Thyroid gland (tissue), 4 donors: ENCODE data around the gene ARHGEF10L. TPM values are rescaled to one million over a fixed set of nuclear protein-coding genes. Genes with fewer than 3 reads are reported as not detected.

Experiments used
- DNase-seq, 2 donors: peaks; one replicate each; pipeline ENCODE4 v3.0.0-alpha.2; 2019
- H3K27ac ChIP-seq, 3 donors: fragments of 200-600 bp; sonication (generic); 1 replicate in 2 of 3; 2 replicates in 1 of 3; pipeline ENCODE4 v1.5.1; 2016 to 2019; ENCODE audit warnings: mild to moderate bottlenecking in 1 of 3, moderate library complexity in 1 of 3
- H3K27me3 ChIP-seq: fragments of 200-600 bp; sonication (generic); one replicate; pipeline ENCODE4 v1.5.1; 2019
- H3K36me3 ChIP-seq, 2 donors: fragments of 200-600 bp; sonication (generic); one replicate each; pipeline ENCODE4 v1.5.1; 2016 to 2019
- H3K4me1 ChIP-seq, 2 donors: fragments of 200-600 bp; sonication (generic); one replicate each; pipeline ENCODE4 v1.5.1; 2017 to 2019
- H3K4me3 ChIP-seq, 3 donors: fragments of 200-600 bp; sonication (generic); replicated peaks in 1 of 3; 1 replicate in 2 of 3; 2 replicates in 1 of 3; pipeline ENCODE4 v1.5.1; 2016; ENCODE audit warnings: mild to moderate bottlenecking in 1 of 3
- H3K9me3 ChIP-seq: fragments of 200-600 bp; sonication (generic); one replicate; pipeline ENCODE4 v1.5.1; 2017
- POLR2A ChIP-seq, 2 donors: fragments of 450-650 bp; IDR thresholded peaks; one replicate each; pipeline ENCODE4 v1.6.1; 2017; ENCODE audit warnings: antibody characterized with exemption in 2 of 2, mild to moderate bottlenecking in 2 of 2, moderate library complexity in 1 of 2
- WGBS, 2 donors: methylation state at CpG; one replicate each; pipeline ENCODE4 v1.1.5; 2017; 5-methylcytosine and 5-hydroxymethylcytosine counted together
- intact Hi-C: fragments of 100-400 bp; cut with DNase I; formaldehyde crosslinking; loops from one replicate; pipeline ENCODE4 v1.15.1; 2023
- total RNA-seq, 4 donors: library from RNA; depleted of rRNA; stranded (reverse); fragments of >200 nt; gene quantifications; one replicate each; pipeline ENCODE4 v1.2.3, GENCODE V29; 2016
- TF ChIP-seq, protein P1 (sequence below), 6 experiments: fragments of 200-600 bp in 3 of 6; fragments of 450-650 bp in 3 of 6; sonication (generic) in 3 of 6; IDR thresholded peaks; one replicate each; pipeline ENCODE4 v1.5.1; 2016 to 2019; ENCODE audit warnings: antibody characterized with exemption in 6 of 6, mild to moderate bottlenecking in 2 of 6, inconsistent platforms in 1 of 6, moderate library complexity in 1 of 6

ARHGEF10L gene
- total RNA-seq, 4 donors from 2014 or later, result 32.2 to 64.5 (median 51.4) TPM

DNA sequence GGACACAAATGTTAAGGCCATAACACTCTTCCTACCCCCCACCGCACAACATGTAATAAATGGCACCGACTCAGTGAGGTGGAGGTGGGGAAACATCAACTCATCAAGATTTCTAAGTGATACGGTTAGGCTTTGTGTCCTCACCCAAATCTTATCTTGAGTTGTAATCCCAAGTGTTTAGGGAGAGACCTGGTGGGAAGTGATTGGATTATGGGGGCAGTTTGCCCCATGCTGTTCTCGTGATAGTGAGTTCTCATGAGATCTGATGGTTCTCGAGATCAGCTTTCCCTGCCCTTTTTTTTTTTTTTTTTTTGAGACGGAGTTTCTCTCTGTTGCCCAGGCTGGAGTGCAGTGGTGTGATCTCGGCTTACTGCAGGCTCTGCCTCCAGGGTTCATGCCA lies 164.7 kb downstream of the ARHGEF10L start:
- no peak for TF ChIP-seq POLR2A (IDR thresholded peaks at IDR 0.05)
- TF ChIP-seq, protein P1, sequence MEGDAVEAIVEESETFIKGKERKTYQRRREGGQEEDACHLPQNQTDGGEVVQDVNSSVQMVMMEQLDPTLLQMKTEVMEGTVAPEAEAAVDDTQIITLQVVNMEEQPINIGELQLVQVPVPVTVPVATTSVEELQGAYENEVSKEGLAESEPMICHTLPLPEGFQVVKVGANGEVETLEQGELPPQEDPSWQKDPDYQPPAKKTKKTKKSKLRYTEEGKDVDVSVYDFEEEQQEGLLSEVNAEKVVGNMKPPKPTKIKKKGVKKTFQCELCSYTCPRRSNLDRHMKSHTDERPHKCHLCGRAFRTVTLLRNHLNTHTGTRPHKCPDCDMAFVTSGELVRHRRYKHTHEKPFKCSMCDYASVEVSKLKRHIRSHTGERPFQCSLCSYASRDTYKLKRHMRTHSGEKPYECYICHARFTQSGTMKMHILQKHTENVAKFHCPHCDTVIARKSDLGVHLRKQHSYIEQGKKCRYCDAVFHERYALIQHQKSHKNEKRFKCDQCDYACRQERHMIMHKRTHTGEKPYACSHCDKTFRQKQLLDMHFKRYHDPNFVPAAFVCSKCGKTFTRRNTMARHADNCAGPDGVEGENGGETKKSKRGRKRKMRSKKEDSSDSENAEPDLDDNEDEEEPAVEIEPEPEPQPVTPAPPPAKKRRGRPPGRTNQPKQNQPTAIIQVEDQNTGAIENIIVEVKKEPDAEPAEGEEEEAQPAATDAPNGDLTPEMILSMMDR (IDR thresholded peaks at IDR 0.05), result no peak
- no peak for DNase-seq
- Histone ChIP-seq H3K27ac (no peak overlapping the region), H3K4me3 (no peak overlapping the region), H3K27me3 (no peaks in the 10 kb centered on the region), H3K9me3 (no peaks in the 10 kb centered on the region), H3K36me3 (no peaks in the 10 kb centered on the region), H3K4me1 (no peaks in the 10 kb centered on the region)
- intact Hi-C loops, result no loop called here
- 76 to 77% methylated on average over 7 of the region's 7 CpGs for WGBS, 2 donors

DNA sequence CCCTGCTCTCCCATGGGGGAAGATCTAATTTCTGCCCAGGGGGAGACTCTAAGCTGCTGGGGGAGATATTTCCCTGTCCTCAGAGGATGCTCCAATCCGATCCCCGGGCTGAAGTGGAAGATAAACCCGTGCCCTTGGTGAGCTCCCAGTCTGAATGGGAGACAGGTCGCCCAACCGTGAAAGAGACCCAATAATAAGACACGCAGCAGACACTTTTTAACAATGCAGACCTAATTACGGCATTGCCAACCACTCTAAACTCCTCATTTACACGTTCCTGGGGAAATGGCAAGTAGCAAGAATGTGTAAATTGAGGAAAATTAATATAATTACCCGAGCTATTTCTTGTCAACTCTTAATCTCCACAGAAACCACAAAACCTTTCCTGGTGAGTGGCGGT lies 166.9 kb downstream of the ARHGEF10L start:
- H3K9me3 ChIP-seq, result no peaks in the 10 kb centered on the region
- no peaks in the 10 kb centered on the region for H3K36me3 ChIP-seq
- no peak overlapping the region for H3K27ac ChIP-seq
- H3K4me1 ChIP-seq, result no peaks in the 10 kb centered on the region
- WGBS, 2 donors, result 55 to 57% methylated on average over 10 of the region's 10 CpGs
- no peak overlapping the region for H3K4me3 ChIP-seq
- intact Hi-C loops, result no loop called here
- TF ChIP-seq POLR2A (IDR thresholded peaks at IDR 0.05), result no peak
- TF ChIP-seq, protein P1 (IDR thresholded peaks at IDR 0.05), result no peak
- DNase-seq, result no peak
- no peaks in the 10 kb centered on the region for H3K27me3 ChIP-seq

DNA sequence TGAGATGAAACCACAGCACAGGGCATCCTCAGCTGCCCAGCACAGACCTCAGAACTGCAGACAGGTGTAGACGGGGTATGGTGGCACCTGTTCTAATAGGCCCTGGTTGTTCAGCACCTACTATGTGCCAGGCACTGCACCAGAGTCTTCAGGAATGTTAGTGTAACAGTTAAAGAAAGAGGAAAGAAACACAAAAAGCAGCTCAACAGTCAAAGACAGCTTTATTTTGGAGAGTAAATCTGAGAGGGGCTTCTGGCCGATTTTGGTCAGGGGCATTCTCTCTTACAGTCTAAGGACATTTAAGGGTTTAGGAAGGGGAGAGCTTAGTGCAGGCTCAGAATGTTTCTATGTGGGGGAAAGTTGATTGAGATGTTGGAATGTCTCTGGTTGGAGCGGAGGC lies 170.5 kb downstream of the ARHGEF10L start:
- no peak for DNase-seq
- Histone ChIP-seq H3K4me1 (no peaks in the 10 kb centered on the region), H3K27me3 (no peaks in the 10 kb centered on the region), H3K9me3 (no peaks in the 10 kb centered on the region), H3K27ac (no peak overlapping the region), H3K4me3 (no peak overlapping the region), H3K36me3 (no peaks in the 10 kb centered on the region)
- no peak for TF ChIP-seq POLR2A (IDR thresholded peaks at IDR 0.05)
- TF ChIP-seq, protein P1 (IDR thresholded peaks at IDR 0.05), result no peak
- intact Hi-C loops, result no loop called here
- WGBS, 2 donors, result 89 to 92% methylated on average over 3 of the region's 3 CpGs

DNA sequence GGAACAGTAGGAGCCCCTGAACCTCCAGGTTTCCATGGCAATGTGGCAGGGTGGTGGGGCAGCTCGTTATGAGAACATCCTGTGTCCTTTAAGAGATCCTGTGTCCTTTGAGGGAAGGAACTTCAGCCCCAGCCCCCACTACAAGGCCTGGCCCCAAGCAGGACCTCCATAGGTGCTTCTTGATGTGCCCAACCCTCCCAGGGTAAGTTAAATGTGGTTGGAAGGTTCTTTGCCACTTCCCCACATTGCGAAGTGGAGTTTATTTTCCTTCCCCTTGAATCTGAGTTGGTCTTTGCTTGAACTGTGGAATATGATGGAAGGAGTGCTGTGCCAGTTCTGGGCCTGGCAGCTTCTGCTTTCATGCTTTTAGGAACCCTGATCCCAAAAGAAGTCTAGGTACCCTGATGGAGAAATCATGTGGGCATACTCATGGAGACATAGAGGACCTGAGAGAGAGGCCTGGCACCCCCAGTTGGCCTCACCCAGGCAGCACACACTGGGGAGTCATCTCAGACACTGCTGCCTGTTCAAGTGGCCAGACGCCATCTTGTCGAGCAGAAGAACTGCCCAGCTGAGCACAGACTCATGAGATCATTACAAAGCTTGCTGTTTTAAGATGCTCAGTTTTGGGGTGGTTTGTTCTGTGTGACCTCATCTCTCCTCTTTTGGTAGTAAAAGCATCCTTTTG lies 171.5 kb downstream of the ARHGEF10L start:
- intact Hi-C loops, result no loop called here
- H3K9me3 ChIP-seq, result no peaks in the 10 kb centered on the region
- no peak overlapping the region for H3K27ac ChIP-seq
- no peaks in the 10 kb centered on the region for H3K27me3 ChIP-seq
- 69 to 71% methylated on average over 4 of the region's 4 CpGs for WGBS, 2 donors
- no peak for DNase-seq
- TF ChIP-seq, protein P1 (IDR thresholded peaks at IDR 0.05), result no peak
- no peak for TF ChIP-seq POLR2A (IDR thresholded peaks at IDR 0.05)
- no peaks in the 10 kb centered on the region for H3K36me3 ChIP-seq
- H3K4me1 ChIP-seq, result no peaks in the 10 kb centered on the region
- H3K4me3 ChIP-seq, result no peak overlapping the region

DNA sequence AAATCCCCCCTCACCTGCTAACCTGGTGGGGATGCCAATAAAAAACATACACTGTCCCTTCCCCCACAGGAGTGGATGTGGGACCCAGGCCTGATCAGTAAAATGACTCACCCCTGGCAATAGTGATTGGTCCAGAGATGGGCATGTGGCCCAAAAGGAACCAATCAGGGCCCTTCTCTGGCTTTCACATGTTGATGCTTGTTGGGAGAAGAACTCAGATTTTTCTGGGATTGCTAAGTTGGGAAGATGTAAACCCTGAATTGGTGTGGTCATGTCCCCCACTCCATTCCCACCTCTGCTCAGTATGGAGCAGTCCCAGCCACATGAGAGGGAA lies 172.0 kb downstream of the ARHGEF10L start:
- TF ChIP-seq POLR2A (IDR thresholded peaks at IDR 0.05), result no peak
- TF ChIP-seq, protein P1 (IDR thresholded peaks at IDR 0.05), result no peak
- intact Hi-C loops, result no loop called here
- no peaks in the 10 kb centered on the region for H3K36me3 ChIP-seq

More for the DNA sequence above, 172.0 kb downstream of the ARHGEF10L start:
- H3K27me3 ChIP-seq, result no peaks in the 10 kb centered on the region
- H3K4me3 ChIP-seq, result no peak overlapping the region
- no peaks in the 10 kb centered on the region for H3K4me1 ChIP-seq
- no peak overlapping the region for H3K27ac ChIP-seq
- H3K9me3 ChIP-seq, result no peaks in the 10 kb centered on the region
- no peak for DNase-seq
